ENCODE results near the gene FAXDC2.
A peak's percentile ranks its signal among the peaks of the same experiment; 100 is the strongest.

The FAXDC2 gene

DNA sequence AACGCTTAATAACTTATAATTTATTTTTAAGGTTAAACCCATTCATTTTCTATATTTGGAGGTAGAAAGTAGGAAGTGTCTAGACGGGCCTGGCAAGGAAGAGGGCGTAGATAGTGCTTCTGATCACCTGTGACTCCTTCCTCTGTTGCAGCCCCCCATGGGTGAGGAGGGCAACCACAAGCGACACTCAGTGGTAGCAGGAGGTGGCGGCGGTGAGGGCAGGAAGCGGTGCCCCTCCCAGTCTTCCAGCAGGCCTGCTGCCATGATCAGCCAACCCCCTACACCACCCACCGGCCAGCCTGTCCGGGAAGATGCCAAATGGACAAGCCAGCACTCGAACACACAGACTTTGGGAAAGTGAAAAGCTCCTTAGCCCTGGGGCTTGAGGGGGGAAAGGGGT lies 36.7 kb downstream of the FAXDC2 start:
- TF ChIP-seq, protein P1, sequence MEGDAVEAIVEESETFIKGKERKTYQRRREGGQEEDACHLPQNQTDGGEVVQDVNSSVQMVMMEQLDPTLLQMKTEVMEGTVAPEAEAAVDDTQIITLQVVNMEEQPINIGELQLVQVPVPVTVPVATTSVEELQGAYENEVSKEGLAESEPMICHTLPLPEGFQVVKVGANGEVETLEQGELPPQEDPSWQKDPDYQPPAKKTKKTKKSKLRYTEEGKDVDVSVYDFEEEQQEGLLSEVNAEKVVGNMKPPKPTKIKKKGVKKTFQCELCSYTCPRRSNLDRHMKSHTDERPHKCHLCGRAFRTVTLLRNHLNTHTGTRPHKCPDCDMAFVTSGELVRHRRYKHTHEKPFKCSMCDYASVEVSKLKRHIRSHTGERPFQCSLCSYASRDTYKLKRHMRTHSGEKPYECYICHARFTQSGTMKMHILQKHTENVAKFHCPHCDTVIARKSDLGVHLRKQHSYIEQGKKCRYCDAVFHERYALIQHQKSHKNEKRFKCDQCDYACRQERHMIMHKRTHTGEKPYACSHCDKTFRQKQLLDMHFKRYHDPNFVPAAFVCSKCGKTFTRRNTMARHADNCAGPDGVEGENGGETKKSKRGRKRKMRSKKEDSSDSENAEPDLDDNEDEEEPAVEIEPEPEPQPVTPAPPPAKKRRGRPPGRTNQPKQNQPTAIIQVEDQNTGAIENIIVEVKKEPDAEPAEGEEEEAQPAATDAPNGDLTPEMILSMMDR (IDR thresholded peaks at IDR 0.05; ENCODE audit: low read depth, low read length, poor library complexity, severe bottlenecking), result no peak
- no peak for TF ChIP-seq EZH2phosphoT487 (IDR thresholded peaks at IDR 0.05; ENCODE audit: borderline replicate concordance, low read length)
- no peak overlapping the region for H3K4me3 ChIP-seq (ENCODE audit: low read length)
- H3K79me2 ChIP-seq (ENCODE audit: control insufficient read depth, low read length), result peaks cover 13% of the 10 kb centered on the region
- H3K27ac ChIP-seq (ENCODE audit: low read depth, low read length), result no peak overlapping the region
- peaks cover 22% of the 10 kb centered on the region for H3F3A ChIP-seq (ENCODE audit: control insufficient read depth, insufficient read depth)
- peaks cover 91% of the 10 kb centered on the region for H3K36me3 ChIP-seq (ENCODE audit: control insufficient read depth, low read length)
- H3K9me3 ChIP-seq (ENCODE audit: control insufficient read depth, insufficient read depth, low read length), result no peaks in the 10 kb centered on the region
- H3K27me3 ChIP-seq (ENCODE audit: control insufficient read depth, low read length), result no peaks in the 10 kb centered on the region
- H4K20me1 ChIP-seq (ENCODE audit: control insufficient read depth, insufficient read depth, low read depth, low read length), result peaks cover 15% of the 10 kb centered on the region
- H3K9me2 ChIP-seq (replicated peaks; ENCODE audit: control insufficient read depth, low read length), result no peaks in the 10 kb centered on the region
- H3K4me1 ChIP-seq (ENCODE audit: control insufficient read depth, low read length), result no peaks in the 10 kb centered on the region
- no peak overlapping the region for H3K4me2 ChIP-seq (ENCODE audit: low read length)

DNA sequence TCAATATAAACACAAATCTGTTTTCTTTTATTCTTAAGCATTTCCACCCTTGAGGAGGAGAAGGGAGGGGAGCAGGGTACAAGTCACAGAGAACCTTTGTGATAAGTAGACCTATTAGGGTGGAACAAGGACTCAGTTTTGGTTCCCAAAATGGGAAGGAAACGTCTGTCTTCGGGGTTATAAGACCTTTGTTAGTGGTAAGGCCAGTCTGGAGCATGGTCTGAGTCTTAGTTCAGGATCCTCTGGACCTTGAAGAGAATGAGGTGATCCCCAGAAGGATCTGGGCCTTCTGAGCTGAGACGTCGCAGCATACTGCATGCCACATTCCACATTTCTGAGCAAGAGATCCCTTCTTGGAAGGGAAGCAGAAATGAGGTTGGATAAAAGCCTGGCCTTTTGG lies 37.2 kb downstream of the FAXDC2 start:
- H3K36me3 ChIP-seq (ENCODE audit: control insufficient read depth, low read length), result peaks cover 91% of the 10 kb centered on the region

DNA sequence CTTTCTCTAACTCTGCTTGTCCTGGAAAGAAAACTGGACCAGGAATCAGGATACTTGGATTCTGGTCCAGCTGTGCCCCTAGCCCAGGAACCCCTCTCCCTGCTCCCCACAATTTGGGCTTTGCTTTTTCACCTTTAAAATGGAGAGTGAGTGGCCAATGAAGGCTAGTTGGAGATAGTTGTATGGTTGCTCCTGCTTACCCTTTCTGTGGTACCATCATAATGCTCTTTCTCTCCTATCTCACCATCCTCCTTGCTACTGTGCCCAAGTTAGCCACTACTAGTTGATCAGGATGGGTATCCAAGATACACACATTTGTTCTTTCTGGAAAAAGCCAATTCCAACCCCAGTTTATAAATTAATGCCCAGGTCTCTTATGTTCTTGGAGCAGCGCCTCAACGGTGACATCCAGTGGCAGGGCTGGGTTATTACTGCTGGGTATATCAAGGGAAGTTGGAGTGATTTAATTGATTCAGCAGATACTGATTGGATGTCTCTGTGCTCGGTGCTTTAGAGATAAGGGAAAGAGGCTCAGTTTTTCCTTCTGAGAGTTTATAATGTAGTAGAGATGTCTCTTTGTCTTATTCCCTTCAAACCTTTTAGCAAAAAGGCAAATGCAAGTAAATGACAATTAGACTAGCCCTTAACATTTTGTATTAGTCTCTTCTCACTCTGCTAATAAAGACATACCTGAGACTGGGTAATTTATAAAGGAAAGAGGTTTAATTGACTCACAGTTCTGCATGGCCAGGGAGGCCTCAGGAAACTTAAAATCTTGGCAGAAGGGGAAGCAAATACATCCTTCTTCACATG lies 38.5 kb downstream of the FAXDC2 start:
- peaks cover 16% of the 10 kb centered on the region; the same call in 1 of the 2 replicates for H3F3A ChIP-seq (ENCODE audit: control insufficient read depth, insufficient read depth)
- H3K9me3 ChIP-seq (ENCODE audit: control insufficient read depth, insufficient read depth, low read length), result no peaks in the 10 kb centered on the region
- H3K79me2 ChIP-seq (ENCODE audit: control insufficient read depth, low read length), result peaks cover 16% of the 10 kb centered on the region
- H3K4me3 ChIP-seq (ENCODE audit: low read length), result no peak overlapping the region
- no peak overlapping the region for H3K4me2 ChIP-seq (ENCODE audit: low read length)
- H3K36me3 ChIP-seq (ENCODE audit: control insufficient read depth, low read length), result peaks cover 90% of the 10 kb centered on the region
- H4K20me1 ChIP-seq (ENCODE audit: control insufficient read depth, insufficient read depth, low read depth, low read length), result peaks cover 12% of the 10 kb centered on the region
- H3K27ac ChIP-seq (ENCODE audit: low read depth, low read length), result no peak overlapping the region
- TF ChIP-seq, protein P1 (IDR thresholded peaks at IDR 0.05; ENCODE audit: low read depth, low read length, poor library complexity, severe bottlenecking), result peak; percentile 93
- no peak for TF ChIP-seq EZH2phosphoT487 (IDR thresholded peaks at IDR 0.05; ENCODE audit: borderline replicate concordance, low read length)
- H3K27me3 ChIP-seq (ENCODE audit: control insufficient read depth, low read length), result no peaks in the 10 kb centered on the region
- no peaks in the 10 kb centered on the region for H3K4me1 ChIP-seq (ENCODE audit: control insufficient read depth, low read length)
- no peaks in the 10 kb centered on the region for H3K9me2 ChIP-seq (replicated peaks; ENCODE audit: control insufficient read depth, low read length)

More for the DNA sequence above, 37.2 kb downstream of the FAXDC2 start:
- Histone ChIP-seq H4K20me1 (ENCODE audit: control insufficient read depth, insufficient read depth, low read depth, low read length) (peaks cover 15% of the 10 kb centered on the region), H3K79me2 (ENCODE audit: control insufficient read depth, low read length) (peaks cover 14% of the 10 kb centered on the region), H3K27me3 (ENCODE audit: control insufficient read depth, low read length) (no peaks in the 10 kb centered on the region), H3K9me3 (ENCODE audit: control insufficient read depth, insufficient read depth, low read length) (no peaks in the 10 kb centered on the region), H3K9me2 (replicated peaks; ENCODE audit: control insufficient read depth, low read length) (no peaks in the 10 kb centered on the region), H3K4me3 (ENCODE audit: low read length) (no peak overlapping the region), H3K27ac (ENCODE audit: low read depth, low read length) (no peak overlapping the region), H3K4me1 (ENCODE audit: control insufficient read depth, low read length) (no peaks in the 10 kb centered on the region), H3K4me2 (ENCODE audit: low read length) (no peak overlapping the region), H3F3A (ENCODE audit: control insufficient read depth, insufficient read depth) (peaks cover 17% of the 10 kb centered on the region)
- TF ChIP-seq, protein P1 (IDR thresholded peaks at IDR 0.05; ENCODE audit: low read depth, low read length, poor library complexity, severe bottlenecking), result no peak
- TF ChIP-seq EZH2phosphoT487 (IDR thresholded peaks at IDR 0.05; ENCODE audit: borderline replicate concordance, low read length), result no peak
